ENCODE data around the gene SNX25.
A peak's percentile ranks its signal among the peaks of the same experiment; 100 is the strongest.

SNX25 gene

DNA sequence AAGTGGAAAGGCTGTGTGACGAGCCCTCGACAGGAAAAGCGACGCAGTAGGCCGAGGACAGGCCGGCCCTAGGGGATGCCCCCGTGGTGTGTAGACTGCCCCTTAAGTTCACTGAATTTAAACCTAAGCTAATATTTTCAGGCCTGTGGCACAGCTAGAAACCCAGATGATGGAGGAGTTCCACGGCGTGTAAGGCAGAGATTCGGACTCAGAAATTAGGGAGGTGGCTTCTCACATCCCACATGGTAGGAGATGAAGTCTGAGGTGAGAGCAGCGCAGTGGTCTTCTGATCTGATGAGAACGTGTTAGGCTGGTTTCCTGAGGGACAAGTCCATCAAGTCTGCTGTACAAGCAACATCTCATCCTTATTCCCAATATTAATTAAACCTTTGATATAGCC lies 178.6 kb downstream of the SNX25 start:
- H3K4me3 ChIP-seq (ENCODE audit: low read depth, low read length): no peak overlapping the region
- no peak for DNase-seq (ENCODE audit: low read depth)

DNA sequence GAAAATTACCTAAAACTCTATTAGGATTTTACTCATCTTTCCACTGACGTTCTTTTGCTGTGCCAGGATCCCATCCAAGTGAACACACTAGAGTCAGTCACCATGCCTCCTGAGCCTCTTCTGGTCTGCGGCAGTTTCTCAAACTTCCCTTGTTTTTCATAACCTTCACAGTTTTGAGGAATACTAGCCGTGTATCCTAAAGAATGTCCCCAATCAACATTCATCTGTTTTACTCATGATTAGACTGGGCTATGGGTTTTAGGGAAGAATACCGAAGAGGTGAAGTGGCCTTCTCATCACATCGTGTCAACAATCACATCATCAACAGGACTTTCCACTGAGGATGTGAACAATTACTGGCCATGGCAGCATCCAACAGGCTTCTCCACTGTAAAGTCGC lies 181.5 kb downstream of the SNX25 start:
- no peak for DNase-seq (ENCODE audit: low read depth)
- H3K4me3 ChIP-seq (ENCODE audit: low read depth, low read length): no peak overlapping the region

DNA sequence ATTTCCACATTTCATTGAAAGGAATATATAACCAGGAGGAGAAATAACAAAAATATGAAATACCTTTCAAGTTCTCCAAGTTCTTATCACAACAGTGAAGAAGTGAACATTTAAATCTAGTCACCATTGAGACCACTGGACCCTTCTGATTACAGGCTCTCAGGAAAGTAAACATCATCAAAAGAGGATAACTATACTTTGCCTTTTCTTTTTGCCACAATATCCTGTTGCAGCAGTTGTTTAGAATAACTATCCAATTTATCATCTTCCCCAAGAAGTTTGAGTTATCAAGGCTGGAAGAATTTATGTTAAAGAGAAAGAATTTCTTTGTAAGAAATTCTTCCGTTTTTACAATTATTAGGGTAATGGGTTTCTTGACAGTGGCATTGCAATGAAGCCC lies 182.8 kb downstream of the SNX25 start:
- DNase-seq (ENCODE audit: low read depth): no peak
- H3K4me3 ChIP-seq (ENCODE audit: low read depth, low read length): no peak overlapping the region

DNA sequence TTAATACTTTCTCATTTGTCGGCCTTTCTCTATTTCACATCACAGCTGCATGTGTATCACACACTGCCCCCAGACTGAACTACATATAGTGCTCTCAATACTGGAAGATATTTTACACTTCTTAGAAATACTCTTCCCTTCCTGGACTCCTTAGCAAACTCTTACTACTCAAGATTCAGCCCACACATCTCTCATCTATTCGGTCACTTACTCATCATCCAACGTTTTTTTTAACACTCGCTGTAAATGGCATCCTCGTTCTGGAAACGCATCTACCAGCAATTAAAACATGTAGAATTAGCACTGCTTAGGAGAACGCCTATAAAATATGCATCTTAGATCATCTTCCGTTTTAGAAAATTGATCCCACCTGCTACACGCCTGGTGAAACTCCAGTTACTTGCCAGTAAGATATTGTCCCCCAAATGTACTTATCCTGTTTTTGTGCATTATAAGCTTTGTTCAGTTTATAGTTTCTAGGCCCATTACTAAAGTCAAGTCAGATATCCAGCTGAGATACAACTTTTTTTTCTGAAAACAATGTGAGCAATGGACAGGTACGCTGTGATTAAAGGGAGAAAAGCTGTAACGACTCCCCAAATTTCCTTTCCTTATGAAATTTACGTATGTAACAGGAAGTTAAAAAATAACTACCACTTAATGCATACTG lies 185.3 kb downstream of the SNX25 start:
- DNase-seq (ENCODE audit: low read depth): no peak

DNA sequence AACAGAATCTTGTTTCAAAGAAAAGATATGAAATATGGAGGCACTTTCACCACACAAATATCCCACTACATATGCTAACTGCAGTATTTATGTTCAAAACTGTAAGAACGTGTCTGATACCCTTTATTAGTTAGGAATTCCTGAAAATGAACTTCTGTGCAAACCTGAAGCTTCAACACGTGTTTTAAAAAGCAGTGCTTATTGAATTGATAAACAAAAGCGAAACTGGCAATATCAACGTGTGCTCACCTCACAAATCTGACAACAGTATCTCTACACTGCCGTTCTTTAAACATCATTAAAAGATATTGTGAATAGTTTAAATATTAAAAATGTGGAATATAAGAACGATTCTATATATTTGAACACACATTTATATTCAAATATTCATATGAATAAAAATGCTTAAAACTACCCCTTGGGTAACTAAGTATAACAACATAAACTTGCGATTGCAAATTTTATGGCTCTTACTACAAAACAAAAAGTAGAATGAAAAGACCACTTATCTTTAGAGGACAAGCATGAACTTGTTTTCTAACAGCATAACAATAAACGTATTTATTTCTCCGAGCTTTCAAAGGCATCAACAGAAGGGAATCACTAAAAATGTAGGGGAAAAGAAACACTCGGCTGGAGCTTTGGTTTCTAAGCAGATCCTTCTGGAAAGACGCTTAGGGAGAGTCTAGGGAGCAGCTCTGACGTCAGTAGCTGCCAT lies 186.0 kb downstream of the SNX25 start, which contains the start of gene LRP2BP:
Gene LRP2BP, minus strand, starts transcription at position 687 of the 718 bp plus-strand sequence. CDS start 17,738 bp downstream, outside the sequence.
- peak within 1 kb of the TSS; percentile 70 for H3K4me3 ChIP-seq (ENCODE audit: low read depth, low read length)
- DNase-seq (ENCODE audit: low read depth): no peak

More for the DNA sequence above, 185.3 kb downstream of the SNX25 start:
- H3K4me3 ChIP-seq (ENCODE audit: low read depth, low read length): peak overlapping the region; percentile 70

DNA sequence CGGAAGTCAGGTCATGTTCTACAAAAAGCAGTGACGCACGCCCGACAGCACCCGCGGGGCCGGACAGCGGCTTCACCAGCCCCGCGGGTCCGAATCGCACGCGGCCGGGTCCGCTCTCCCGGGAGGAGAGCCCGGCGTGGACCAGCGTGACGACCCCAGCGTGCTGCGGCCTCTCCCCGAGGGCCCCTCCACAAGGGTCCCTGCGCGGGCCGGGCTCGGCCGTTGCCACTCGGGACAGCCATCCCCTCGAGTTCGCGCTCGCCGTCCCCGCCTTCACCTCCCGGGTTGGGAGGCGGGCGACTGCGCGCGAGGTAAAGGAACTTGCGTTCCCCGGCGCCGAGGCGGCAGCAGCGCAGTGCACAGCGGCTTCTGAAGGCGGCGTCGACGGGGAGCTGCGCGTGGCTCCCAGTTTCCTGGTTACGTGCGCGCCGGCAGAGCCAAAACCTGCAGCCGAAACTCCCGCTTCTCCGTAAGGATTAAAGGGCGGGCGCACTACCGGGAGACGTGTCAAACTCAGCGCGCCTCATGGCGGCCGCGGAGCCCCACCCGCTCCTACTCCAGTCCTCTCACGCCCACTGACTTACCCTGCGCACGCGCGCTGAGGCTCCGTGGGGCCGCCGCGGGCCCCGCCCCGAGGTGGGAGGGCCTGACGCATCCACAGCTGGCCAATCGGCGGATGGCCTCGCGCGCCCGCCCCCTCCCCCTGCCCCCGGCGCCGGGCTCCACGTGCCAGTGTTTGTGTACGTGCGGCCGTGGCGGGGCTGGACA lies 186.7 kb downstream of the SNX25 start:
- DNase-seq (ENCODE audit: low read depth): peak; percentile 96
- H3K4me3 ChIP-seq (ENCODE audit: low read depth, low read length): peak overlapping the region; percentile 70

DNA sequence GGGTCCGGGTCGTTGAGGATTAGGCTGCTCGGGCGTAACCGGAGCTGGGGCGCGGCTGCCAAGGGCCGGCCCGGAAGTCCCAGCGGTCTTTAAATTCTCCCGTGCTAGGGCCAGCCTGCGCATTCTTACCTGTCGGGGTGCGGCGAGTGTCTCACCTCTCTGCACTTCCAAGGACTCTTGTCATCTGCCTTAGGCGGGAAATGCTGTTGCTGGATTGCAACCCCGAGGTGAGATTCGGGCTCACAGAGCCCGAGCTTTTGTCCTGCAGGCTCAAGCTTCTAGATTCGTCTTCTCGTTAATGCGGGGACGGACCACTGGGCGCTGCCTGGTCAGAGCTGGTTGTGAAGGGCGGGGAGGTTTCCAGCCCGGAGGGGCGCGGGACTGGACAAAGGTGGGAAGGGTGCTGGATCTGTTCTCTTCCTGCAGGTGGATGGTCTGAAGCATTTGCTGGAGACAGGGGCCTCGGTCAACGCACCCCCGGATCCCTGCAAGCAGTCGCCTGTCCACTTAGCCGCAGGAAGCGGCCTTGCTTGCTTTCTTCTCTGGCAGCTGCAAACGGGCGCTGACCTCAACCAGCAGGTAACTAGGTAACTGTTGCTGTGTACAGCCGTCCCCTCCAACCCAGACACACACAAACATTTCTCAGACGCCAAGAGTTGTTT lies 187.5 kb downstream of the SNX25 start, which contains the start of gene ANKRD37:
Gene ANKRD37, plus strand, starts transcription at position 118 of the 662 bp plus-strand sequence. Its CDS starts 83 bp downstream, at position 201.
- no peak for DNase-seq (ENCODE audit: low read depth)
- peak within 1 kb of the TSS; percentile 70 for H3K4me3 ChIP-seq (ENCODE audit: low read depth, low read length)

DNA sequence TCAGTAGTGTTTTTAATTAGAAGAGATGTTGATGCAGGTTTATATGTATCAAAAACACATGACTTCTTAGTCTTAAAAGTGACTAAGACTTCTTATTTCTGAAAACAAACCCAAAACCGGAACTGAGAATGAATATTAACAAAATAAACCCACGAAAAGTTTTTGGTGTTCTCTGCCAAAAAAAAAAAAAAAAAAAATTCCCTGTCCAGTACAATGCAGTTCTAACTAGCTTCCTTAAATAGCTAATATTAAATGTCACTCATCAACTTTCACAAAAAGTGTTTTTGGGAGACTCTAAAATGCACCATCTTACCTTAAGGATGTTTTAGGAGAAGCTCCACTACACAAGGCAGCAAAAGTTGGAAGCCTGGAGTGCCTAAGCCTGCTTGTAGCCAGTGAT lies 189.2 kb downstream of the SNX25 start:
- DNase-seq (ENCODE audit: low read depth): no peak
- no peak overlapping the region for H3K4me3 ChIP-seq (ENCODE audit: low read depth, low read length)

DNA sequence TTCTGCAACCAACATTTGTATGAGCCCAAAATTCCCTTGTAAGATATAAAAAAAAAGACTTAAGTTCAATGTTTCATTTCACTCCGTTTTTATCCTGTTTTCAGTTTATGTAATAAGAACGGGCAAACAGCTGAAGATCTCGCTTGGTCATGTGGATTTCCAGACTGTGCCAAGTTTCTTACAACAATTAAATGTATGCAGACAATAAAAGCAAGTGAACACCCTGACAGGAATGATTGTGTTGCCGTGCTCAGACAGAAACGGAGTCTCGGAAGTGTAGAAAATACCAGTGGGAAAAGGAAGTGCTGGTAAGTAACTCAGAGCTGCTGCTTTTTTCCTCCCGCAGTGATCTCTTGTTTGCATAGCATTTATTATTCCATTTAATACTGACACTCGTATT lies 190.1 kb downstream of the SNX25 start:
- no peak for DNase-seq (ENCODE audit: low read depth)
- H3K4me3 ChIP-seq (ENCODE audit: low read depth, low read length): no peak overlapping the region

DNA sequence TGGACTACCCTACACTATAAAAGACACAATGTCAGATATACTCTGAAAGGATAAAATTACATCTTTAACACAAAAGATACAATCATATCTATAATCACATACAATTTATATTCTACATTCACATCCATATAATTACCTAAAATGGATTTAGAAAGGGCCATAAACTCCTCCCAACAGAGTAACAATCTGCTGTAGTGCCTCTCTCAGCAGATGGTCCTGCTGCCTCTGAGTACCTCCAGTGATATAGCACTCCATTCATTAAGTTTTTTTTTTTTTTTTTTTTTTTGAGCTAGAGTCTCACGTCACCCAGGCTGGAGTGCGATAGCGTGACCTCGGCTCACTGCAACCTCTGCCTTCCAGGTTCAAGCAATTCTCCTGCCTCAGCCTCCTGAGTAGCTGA lies 194.6 kb downstream of the SNX25 start:
- no peak for DNase-seq (ENCODE audit: low read depth)
- H3K4me3 ChIP-seq (ENCODE audit: low read depth, low read length): no peak overlapping the region

DNA sequence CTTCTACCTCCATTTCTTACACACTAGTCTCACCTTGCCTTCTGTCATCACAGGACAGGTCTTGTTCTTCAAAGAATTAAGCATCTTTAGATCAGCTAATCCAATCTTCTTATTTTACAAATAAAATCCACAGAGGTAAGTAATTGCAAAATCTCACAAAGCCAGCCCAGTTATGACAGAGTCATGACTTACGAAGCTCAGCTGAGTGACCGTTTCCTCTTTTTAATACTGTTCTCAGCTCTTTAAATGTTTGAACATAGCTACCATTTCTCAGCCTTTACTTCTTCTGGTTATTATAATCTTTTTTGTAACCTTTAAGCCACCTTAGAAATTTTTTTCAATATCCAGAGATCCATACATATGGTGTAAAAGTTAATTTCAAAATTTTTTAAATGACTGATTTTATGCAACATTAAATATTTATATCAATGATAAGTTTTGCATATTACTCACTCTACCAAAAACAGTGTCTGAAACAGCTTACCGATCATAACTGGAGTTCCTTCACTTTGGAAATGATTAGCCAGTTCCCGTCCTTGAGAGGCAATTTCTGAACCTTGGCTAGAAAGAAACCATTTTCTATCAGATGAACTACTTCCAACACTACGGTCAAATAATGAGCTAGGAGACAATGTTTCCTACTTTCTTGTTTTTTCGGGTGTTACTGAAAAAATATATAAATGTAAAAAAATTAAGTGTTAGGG lies 196.1 kb downstream of the SNX25 start:
- no peak for DNase-seq (ENCODE audit: low read depth)
- H3K4me3 ChIP-seq (ENCODE audit: low read depth, low read length): no peak overlapping the region

DNA sequence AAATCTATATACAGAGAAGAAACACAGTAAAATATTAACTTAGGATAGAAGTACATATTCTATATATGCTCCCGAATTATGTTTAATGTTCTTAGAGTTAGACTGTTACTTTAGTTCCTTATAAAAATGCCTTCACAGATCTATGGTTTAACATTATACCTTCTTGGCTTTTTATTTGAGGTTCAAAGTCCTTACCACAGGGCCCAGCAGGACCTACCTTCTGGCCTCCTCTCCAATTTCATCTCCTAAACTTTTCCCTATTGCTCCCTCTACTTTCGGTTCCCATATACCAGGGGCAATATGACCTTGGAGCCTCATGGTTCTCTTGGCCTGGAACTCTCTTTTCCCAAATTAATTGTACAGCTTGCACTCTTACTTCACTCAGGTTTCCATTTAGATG lies 199.0 kb downstream of the SNX25 start:
- H3K4me3 ChIP-seq (ENCODE audit: low read depth, low read length): no peak overlapping the region
- DNase-seq (ENCODE audit: low read depth): no peak

DNA sequence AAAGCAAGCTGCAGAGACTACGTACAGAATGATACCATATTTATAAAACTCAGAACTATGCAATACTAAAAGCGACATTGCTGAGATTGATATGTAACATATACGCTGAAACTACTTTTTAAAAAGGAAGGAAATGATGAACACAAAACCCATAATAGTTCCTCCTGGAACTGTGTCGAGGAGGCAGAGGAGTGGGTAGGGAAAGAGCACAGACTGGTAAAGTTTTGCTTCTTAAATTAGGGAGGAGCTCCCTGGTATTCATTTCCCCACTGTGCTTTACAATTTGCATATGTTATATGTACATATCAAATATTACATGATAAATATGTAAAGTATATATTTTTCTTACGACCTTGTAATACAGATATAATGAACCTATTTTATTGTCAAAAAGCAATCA lies 202.5 kb downstream of the SNX25 start:
- DNase-seq (ENCODE audit: low read depth): no peak
- H3K4me3 ChIP-seq (ENCODE audit: low read depth, low read length): no peak overlapping the region

DNA sequence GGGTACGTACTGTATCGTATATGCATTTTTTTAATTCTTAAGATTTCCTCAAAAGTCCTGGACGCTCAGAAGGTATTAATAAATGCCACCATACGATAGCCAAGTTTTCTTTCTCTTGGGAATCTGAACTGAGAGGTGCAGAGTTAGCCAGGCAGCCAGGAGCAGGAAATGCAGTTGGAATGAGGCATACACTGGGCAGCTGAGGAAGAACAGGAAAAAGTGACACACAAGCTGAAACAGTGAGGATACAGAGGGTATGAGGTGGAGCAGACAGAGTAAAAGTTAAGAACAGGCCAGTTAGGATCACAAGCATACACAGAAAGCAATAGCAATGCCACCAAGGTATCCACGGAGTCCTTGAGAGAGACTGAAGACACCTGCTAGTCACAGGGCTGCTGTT lies 203.0 kb downstream of the SNX25 start:
- H3K4me3 ChIP-seq (ENCODE audit: low read depth, low read length): no peak overlapping the region
- no peak for DNase-seq (ENCODE audit: low read depth)

All from skeletal muscle cell (primary cell).